Activated CD8-positive, alpha-beta memory T cell treated with anti-CD3 and anti-CD28 coated beads for 36 hours (primary cell): ENCODE data around the gene GPR183. TPM values are rescaled to one million over a fixed set of nuclear protein-coding genes. Genes with fewer than 3 reads are reported as not detected.

Experiments used
- CTCF ChIA-PET: fragments of 350-600 bp; sonication (Branson Sonifier 250); formaldehyde crosslinking; loops from one replicate; lab custom pipeline; 2021; ENCODE audit warnings: antibody characterized with exemption; lab: Charles Lee
- POLR2A ChIA-PET: fragments of 350-600 bp; sonication (Branson Sonifier 250); formaldehyde crosslinking; loops from one replicate; lab custom pipeline; 2021; ENCODE audit warnings: antibody characterized with exemption; lab: Charles Lee
- total RNA-seq, 2 experiments: library from RNA; stranded (reverse); gene quantifications; one replicate each; pipeline ENCODE4 v1.2.3, GENCODE V29; 2021

GPR183 gene
- total RNA-seq, 2 experiments from 2014 or later, result 29.2 to 29.6 TPM

DNA sequence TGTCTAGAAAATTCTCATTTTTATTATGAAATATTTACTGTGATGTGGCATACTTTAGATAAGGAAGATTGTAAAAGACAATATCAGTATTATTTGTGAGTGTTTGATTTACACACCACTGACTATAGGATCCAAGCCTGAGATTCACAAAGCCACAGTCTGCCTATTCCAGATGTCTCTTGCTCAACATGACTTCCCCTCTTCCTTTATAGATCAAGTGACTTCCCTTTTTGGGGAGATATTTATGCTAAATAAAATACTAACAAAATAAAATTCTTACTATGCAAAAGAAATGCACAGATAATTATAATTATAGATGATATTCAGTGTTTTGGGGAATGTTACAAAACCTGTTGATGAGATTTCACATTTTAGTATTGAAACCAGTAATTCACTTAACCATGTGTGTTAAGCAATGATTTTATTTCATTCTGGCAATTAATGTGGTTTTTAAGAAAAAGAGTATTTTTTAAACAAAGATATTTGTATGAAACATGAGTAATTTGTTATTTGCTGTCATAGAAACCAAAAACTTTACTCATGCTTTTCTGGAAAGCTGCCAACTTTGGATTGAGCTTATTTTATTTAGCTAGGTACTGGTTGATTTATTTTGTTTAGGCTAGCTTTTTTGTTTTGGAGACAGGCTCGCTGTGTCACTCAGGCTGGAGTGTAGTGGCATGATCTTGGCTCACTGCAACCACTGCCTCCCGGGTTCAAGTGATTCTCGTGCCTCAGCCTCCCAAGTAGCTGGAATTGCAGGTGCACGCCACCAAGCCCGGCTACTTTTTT is 13.7 kb upstream of the GPR183 start:
- ChIA-PET POLR2A (interaction anchor here (0.9 to 1.6 kb wide), 2 partner anchors 18 to 31 kb away, joined by 4 to 14 read pairs; no protein-coding TSS in a partner anchor), CTCF (interaction anchor here (0.8 to 2.2 kb wide), 3 partner anchors 35 to 66 kb away, joined by 3 to 7 read pairs (median 3); no protein-coding TSS in a partner anchor)

DNA sequence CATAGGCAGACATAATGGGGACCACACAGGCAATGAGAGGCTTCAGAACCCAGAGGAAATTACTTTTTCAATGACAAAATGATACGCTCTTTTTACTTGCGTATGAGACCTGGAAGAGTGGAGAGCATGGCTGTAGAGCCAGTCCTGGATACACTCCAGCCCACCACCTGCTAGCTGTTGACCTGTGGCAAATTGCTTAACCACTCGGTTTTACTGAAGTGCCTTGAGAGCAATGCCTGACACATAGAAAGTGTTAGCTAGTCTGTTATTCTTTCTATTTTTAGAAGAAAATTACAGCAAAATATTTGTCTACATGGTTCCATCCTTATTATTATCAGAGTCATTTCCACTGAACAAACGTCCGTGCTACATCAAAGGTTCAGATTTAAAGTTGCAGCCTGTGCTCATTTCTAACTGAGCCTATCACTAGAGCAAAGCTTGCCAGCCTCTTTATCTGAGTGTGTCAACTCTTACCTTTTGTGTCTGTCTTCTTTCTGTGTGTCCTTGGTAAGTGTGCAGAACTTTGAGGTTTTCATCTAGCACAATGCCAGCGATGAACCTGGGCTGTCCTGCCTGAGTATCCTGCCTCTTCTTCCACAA is 9.6 kb upstream of the GPR183 start:
- CTCF ChIA-PET, result interaction anchor here (1.7 kb wide), 1 partner anchor 65 kb away, joined by 3 read pairs; no protein-coding TSS in a partner anchor
- POLR2A ChIA-PET, result no interaction called here

DNA sequence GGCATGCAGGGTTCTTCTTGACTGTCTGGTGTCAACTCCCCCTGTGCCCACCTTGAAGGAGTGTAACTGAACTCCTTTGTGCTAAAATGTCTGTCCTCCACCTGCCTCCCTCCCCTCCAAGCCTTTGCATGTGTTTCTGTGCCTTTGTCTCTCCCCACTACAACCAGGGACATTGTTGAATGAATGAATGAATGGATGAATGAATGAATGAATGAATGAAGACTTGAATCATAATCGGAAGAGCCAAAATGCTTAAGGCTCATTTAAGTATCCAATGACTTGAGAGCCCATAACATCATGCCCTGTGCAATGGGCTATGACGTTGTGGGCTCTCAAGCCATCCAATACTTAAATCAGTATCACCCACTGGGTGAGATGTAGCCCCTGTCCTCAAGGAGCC is 9.0 kb upstream of the GPR183 start:
- POLR2A ChIA-PET, result no interaction called here
- CTCF ChIA-PET, result interaction anchor here (1.7 kb wide), 1 partner anchor 65 kb away, joined by 3 read pairs; no protein-coding TSS in a partner anchor

DNA sequence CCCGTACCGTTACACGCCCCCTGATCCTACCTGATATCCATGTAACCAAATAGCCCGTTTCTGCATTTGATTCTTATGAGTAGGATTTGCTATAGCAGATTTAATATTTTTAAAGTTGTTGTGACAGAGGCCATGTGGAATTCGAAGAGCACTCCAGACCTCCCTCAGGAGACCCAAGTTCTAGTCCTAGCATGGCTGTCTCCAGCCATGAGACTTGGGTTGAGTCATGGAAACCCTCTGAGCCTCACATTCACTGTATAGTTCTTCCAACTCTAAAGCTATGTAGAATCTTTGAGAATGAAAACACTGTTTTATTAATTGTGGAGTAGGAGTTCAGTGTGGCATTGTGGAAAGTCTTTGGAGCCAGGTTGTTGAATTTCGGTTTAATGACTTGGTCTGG is 8.0 kb upstream of the GPR183 start:
- ChIA-PET CTCF (interaction anchor here (1.0 kb wide), 1 partner anchor 26 kb away, joined by 3 read pairs; no protein-coding TSS in a partner anchor), POLR2A (interaction anchor here (0.8 to 1.8 kb wide), 2 partner anchors 10 to 58 kb away, joined by 3 to 5 read pairs; no protein-coding TSS in a partner anchor)

DNA sequence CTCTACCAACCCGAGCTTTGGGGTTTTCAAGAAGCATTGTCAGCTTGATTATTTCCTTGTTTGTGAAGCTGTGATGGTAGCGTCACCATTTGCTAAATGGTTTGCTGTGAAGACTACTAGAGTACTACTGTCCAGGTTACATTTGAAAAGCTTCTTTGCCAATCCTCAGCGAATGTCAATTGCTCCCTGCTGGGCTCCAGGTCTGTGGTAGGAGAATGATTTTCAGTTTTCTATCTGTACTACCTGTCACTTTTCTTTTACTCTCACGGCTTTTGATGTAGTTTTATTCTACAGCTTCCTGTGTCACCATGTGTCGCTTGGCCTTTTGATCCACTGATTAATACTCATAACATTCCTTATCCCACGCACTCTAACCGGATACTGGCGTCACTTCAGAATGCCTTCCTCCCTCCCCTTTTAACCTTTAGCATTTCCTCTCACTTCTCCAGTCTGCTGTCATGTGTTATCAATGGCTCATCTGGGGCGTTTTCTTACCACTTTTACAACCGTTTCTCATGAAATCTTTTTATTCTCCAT is 7.5 kb upstream of the GPR183 start:
- ChIA-PET POLR2A (interaction anchor here (0.7 to 1.8 kb wide), 4 partner anchors 11 to 58 kb away, joined by 3 to 5 read pairs (median 4); no protein-coding TSS in a partner anchor), CTCF (interaction anchor here (0.6 to 1.0 kb wide), 2 partner anchors 26 to 32 kb away, joined by 3 to 4 read pairs; no protein-coding TSS in a partner anchor)

DNA sequence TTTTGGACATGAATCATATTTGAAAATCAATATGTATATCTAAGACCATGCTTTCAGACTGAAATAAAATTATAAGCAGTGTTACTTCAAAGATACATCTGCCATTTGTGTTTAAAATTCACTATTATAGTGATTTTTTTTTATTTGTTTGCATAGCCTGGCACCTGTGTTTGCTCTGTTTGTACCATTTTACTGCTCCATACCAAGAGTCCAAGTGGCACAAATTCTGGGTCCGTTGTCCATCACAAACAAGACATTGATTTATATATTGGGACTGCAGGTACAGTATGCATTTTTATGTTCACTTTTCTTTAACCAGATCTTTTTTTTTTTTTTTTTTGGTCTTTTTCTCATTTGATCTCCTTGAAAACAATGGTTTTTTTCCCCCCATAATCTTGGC is 6.7 kb upstream of the GPR183 start:
- POLR2A ChIA-PET, result interaction anchor here (0.7 to 1.8 kb wide), 2 partner anchors 10 to 11 kb away, joined by 4 to 5 read pairs; no protein-coding TSS in a partner anchor
- CTCF ChIA-PET, result interaction anchor here (1.0 to 1.8 kb wide), 2 partner anchors 9 to 27 kb away, joined by 3 to 5 read pairs; no protein-coding TSS in a partner anchor

DNA sequence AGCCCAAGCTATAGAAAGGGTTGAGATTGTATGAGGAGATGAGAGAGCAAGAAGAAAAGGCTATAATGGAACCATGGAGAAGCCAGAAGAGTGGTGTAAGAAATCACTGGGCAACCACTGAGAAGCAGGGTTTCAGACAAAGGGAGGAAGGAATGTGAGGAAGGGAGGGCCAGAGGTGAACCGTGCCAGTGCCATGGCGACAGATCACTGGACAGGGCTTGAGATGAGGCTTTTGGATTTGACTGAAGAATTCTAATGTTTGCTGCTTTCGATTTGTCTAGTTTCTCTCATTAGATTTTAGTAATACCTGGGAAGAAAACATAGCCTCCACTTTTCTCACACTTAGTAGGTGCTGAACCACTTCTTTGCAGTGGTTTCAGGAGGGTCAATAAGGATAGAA is 6.3 kb upstream of the GPR183 start:
- POLR2A ChIA-PET, result no interaction called here
- CTCF ChIA-PET, result interaction anchor here (1.8 kb wide), 1 partner anchor 9 kb away, joined by 5 read pairs; no protein-coding TSS in a partner anchor

DNA sequence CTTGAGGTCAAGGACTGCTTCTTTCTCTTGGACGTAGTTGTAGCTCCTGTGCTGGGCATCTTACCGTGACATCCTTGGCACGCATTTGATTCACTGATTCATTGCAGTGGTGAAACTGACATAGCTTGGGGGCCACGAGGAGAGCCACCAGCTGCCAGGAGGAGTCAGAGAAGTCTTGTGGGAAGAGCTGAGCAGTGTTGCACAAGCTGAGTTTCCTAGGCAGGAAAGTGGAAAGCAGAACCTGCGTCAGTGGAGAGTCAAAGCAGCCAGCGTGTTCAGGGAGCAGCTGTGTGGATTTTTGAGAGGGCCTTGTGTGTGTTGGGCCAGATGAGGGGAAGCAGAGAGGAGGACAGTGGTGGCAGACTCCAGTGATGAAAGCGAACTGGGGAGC is 5.3 kb upstream of the GPR183 start:
- POLR2A ChIA-PET, result no interaction called here
- CTCF ChIA-PET, result interaction anchor here (1.1 to 1.8 kb wide), 4 partner anchors 10 to 136 kb away, joined by 3 to 5 read pairs (median 4); no protein-coding TSS in a partner anchor

DNA sequence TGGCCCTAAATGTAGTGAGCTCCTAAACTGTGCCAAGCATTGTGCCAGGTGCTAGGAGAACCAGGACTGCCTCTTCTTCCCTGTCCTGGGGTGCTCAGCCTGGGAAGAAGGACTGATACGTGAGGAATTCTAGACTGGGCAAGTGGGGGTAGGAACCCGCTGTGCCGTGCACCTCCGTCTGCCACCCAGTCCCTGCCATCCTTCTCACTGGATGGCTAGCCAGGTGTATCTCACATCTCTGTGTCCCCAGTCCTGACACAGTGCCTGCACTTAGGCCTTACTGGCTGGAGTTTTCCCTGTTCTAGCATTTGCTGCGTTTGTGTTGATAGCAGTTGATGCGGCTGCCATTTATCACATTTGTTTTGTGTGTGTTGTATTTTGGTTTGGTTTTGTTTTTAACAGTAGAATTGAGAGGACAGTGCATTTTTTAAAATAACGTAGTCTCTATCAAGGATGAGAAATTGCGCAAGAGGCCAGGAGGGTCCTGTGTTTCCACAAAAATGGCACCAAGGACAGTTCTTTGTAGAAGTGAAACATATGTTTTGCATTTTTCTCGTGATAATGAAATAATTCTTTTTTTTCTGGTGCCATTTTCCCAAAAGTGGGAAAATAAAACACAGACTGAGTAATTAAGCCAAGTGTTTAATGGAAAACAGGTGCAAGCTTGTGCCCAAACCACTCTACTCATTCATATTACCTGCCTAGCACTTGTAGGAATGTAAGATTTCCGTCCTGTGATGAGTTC is 4.7 kb upstream of the GPR183 start:
- CTCF ChIA-PET, result interaction anchor here (1.1 to 1.8 kb wide), 5 partner anchors 10 to 135 kb away, joined by 3 to 5 read pairs (median 5); no protein-coding TSS in a partner anchor

DNA sequence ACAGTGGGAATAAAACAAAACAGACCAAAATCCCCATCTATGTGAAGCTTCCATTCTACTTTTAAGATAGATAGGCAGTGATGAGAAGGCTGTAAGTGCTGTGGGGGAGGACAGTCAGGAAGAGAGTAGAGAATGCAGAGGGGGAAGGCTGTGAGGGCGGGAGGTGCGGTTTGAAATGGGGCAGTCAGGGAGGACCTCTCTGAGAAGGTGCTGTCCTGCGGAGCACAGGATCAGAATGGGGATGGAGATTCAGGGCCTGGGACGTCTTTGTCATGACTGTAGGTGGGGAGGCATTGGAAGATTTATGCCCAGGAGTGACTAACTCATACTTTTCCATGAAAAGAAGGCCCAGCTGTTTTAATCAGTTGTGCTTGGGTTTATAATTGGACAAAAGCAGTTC is 3.9 kb upstream of the GPR183 start:
- CTCF ChIA-PET, result interaction anchor here (0.6 to 1.8 kb wide), 5 partner anchors 9 to 676 kb away, joined by 3 to 8 read pairs (median 5); no protein-coding TSS in a partner anchor
- POLR2A ChIA-PET, result no interaction called here

More for the DNA sequence above, 4.7 kb upstream of the GPR183 start:
- POLR2A ChIA-PET, result no interaction called here

DNA sequence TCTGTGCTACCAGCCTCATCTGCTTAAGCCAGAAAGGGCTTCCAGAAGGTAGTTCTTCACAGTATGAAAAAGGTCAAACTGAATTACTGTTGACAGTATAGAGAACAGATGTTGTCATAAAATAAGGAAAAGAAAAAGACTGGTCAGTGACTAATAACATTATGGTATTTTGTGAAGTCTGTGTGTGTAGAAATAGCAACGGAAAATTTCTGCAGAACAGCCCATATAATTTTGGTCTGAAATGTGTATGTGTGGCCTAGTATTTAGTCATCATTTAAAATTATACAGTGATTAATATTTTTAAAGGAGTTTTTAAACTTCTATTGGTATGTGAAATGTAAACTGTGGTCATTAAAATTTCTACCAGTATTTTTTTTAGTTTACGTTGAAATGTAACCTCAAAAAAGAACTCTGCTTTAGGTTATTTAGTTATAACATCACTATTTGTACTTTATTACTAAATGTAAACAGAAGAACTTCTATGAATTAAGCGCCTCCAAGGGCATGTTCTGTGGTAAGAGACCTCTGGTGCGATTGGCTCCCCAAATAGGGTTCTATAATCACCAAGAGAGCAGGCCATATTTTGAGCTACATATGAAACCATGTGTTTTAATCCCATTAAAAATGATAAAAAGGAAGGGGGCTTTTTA is 3.3 kb upstream of the GPR183 start:
- POLR2A ChIA-PET, result no interaction called here
- CTCF ChIA-PET, result interaction anchor here (0.6 to 1.6 kb wide), 3 partner anchors 8 to 677 kb away, joined by 3 to 8 read pairs (median 5); no protein-coding TSS in a partner anchor

DNA sequence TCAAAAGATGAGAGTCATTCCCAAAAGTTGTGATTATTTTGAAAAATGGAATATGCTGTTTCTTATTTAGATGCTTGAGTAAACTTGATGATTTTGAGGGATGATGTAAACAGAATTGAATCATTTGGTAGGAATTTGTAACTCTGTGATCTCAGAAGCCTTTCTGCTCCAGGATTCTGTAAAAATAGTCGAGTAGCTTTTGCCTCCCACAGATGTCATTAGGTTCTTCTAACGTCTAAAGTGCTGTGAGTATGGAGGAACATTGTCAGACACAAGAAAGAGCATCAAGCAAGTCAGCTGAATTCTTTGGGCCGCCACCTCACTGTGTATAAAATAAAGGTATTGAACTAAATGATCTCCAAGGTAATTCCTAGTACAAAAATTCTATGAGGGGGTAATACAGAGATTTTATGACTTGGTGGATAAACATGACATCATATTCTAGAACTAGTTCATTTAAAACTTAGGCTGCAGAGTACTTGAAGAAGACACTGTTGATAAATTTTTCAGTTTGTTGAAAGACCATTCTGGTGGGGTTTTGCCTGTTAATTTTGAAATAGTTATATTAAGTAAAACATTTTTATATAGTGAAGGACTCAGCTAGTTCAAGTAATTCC is 1.4 kb upstream of the GPR183 start:
- POLR2A ChIA-PET, result interaction anchor here (0.7 to 1.6 kb wide), 3 partner anchors 14 to 48 kb away, joined by 3 to 5 read pairs (median 3); no protein-coding TSS in a partner anchor
- CTCF ChIA-PET, result interaction anchor here (1.0 to 1.5 kb wide), 3 partner anchors 11 to 79 kb away, joined by 3 to 4 read pairs (median 3); no protein-coding TSS in a partner anchor

DNA sequence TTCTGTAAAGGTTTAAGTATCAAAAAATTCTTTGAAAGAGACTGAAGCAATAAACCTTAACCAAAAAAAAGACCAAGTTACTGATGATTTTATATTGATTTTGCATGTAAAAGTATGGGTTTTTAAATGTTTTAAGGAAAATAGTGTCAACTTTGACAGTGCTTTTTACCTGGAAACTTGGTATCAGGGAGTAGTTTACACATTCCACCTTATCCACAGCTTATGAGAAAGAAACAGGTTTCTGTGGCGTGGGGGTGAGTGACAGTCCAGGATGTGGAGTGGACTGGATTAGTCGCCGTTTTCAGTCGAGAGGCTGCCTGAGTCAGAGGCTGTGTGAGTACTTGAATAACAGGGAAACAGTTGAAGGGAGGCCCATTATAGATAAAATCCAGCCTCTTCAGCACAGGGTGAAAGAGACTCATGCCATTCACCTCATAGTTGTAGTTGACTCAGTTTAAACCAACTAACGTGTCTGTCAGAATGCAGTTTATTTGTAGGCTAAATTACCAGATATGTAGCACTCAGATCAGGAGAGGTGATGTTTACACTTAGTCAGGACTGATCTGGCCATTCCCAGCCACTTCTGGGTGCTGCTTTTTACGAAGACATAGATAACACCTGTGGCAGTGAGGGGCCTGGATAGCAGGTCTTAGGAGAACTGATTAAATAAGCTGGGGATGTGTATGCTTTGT is 595 bp upstream of the GPR183 start:
- CTCF ChIA-PET, result interaction anchor here (1.2 to 1.6 kb wide), 3 partner anchors 12 to 46 kb away, joined by 3 to 4 read pairs (median 3); no protein-coding TSS in a partner anchor
- POLR2A ChIA-PET, result interaction anchor here (0.6 to 1.6 kb wide), 4 partner anchors 8 to 106 kb away, joined by 3 to 5 read pairs (median 4); no protein-coding TSS in a partner anchor

DNA sequence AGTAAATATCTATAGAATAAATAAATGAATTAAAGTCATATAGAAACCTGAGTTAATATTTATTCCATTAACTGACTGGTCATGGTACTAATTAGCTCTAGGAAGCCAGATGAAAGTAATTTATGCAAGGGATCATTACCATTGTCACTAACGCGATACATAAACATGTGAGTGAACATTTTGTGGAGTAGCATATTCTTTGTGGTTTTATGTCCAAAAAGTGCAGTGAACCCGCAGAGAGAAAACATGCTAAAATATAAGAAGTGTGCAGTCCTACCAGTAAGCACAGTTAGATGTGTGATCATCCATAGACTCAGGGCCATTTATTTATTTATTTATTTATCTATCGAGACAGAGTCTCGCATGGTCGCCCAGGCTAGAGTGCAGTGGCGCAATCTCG is 1.6 kb downstream of the GPR183 start:
- CTCF ChIA-PET, result interaction anchor here (1.3 to 1.8 kb wide), 4 partner anchors 17 to 131 kb away, joined by 4 to 8 read pairs (median 6); no protein-coding TSS in a partner anchor
- POLR2A ChIA-PET, result interaction anchor here (0.6 to 1.3 kb wide), 4 partner anchors 42 to 144 kb away, joined by 3 to 8 read pairs (median 4); no protein-coding TSS in a partner anchor

DNA sequence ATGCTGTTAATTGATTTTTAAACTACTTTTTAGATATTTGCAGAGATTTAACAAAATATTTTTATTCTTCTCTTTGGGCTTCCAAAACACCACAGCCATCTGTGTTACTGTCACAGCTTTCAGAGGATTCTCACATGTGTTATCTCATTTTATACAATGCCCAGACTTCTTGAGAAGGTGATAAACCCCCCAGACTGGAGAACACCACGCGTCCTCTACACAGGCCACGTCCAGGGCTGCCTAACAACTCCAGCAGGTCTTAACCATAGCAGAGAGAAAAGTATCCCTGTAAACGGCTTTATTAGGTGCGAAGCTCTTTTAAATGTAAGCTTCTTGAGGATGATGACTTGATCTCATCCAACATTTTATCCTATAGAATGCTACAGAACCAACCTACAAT is 2.0 kb downstream of the GPR183 start:
- ChIA-PET POLR2A (interaction anchor here (0.6 to 1.3 kb wide), 3 partner anchors 42 to 144 kb away, joined by 3 to 8 read pairs (median 5); no protein-coding TSS in a partner anchor), CTCF (interaction anchor here (1.7 to 1.8 kb wide), 2 partner anchors 129 to 131 kb away, joined by 4 to 8 read pairs; no protein-coding TSS in a partner anchor)

DNA sequence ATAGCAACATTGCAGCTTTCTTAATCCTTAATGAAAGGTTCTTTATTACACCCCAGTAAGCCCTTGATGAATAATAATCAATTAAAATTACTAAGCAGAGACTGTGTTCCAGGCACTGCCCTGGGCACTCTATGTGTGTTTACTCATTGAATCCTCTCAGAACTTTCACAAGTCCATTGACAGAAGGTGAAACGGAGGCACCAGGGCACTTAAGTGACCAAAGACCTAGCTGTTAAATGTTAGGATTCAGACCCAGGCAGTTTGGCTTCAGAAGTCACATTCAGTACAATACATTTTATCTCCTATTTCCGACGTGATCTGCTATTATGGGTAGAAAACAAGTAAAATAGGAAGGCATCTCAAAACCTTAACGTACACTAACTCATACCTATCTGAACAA is 2.7 kb downstream of the GPR183 start:
- POLR2A ChIA-PET, result interaction anchor here (1.0 to 1.4 kb wide), 2 partner anchors 30 to 71 kb away, joined by 4 to 6 read pairs; no protein-coding TSS in a partner anchor
- CTCF ChIA-PET, result interaction anchor here (1.0 to 2.2 kb wide), 6 partner anchors 13 to 133 kb away, joined by 3 to 6 read pairs (median 4); no protein-coding TSS in a partner anchor
